ENCODE data around the gene CERK. TPM values are rescaled to one million over a fixed set of nuclear protein-coding genes. Genes with fewer than 3 reads are reported as not detected.

Gene CERK
- total RNA-seq, 1 experiment from 2014 or later, result 87.7 TPM

Other genes starting within 250 kb of the CERK start
- gene CELSR1, start 200.6 kb downstream of the CERK start, total RNA-seq (2014; rRNA removed; shearing (Covaris generic)), result not detected in 2 replicates
- gene GRAMD4, start 117.9 kb downstream of the CERK start, total RNA-seq (2014; rRNA removed; shearing (Covaris generic)), result 8.6 and 8.8 TPM in 2 replicates
- 8.4 and 8.9 TPM in 2 replicates for gene TBC1D22A, start 24.4 kb upstream of the CERK start, total RNA-seq (2014; rRNA removed; shearing (Covaris generic))